ENCODE data around the gene PEAK3.

Gene PEAK3, protein sequence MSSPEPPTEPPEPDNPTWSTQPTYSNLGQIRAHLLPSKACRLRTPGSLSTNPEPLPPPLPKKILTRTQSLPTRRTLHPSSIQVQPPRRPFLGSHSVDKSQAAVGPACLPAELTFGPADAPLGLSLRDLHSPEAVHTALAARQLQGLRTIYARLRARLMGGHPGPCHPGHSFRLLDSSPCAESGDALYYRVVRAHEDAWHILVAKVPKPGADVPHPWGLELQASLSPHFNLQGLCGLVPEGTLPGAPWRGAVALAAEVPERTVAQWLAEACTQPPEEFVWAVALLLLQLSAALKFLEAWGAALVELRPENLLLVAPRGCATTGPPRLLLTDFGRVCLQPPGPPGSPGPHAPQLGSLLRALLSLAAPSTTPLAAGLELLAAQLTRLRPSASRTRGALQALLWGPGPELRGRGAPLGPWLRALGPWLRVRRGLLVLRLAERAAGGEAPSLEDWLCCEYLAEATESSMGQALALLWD

DNA sequence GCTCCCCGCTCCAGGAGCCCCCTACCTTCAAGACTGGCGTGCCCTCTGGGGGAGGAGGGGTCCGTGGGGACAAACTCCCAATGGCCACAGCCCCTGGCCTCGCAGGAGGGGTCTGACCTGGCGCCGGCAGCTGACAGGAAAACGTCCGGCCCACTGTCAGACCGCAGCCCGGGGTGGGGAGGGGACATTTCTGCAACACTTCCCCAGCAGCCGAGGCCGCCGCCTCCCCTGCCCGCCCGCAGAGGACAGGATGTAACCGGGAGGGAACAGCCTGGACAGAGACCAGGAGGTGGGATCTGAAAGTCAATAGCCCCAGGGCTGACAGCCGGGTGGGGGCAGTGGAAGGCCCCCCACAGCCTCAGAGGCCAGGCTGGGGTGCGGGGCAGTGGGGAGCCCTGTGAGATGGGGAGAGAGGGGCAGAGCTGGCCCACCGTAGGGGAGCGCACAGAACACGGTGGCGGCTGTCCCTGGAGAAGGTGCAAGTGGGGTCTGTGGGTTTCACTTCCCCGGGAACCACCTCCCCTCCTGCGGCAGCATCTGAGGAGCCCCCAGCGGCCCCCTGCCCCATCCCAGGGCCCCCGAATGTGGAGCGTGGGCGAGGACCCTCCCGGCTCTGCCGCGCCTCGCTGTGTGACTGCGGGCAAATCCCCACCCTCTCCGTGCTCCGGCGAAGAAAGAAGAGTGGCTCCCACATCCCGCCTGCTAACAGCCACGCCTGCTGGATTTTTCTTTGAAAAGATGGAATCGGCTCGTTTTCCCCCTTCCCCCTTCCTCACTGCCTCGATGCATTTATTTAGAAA lies at the start of gene PEAK3:
Gene PEAK3 (minus strand): TSS at position 114 of the 800 bp plus-strand sequence. CDS start 1,244 bp downstream, outside the sequence.
- H3K4me1 ChIP-seq: peaks cover 37 to 91% (median 83%) of the 10 kb centered on the region in 10 experiments
- TF ChIP-seq Cebpa-rat (IDR thresholded peaks at IDR 0.05): 0 out of 22 replicates have a peak, but pooled peaks of 1 of the 11 experiments have one; percentile 11
- peaks cover 0 to 2% (median under 1%) of the 10 kb centered on the region in 11 experiments; a peak in 6 of 22 replicates for H3K36me3 ChIP-seq
- no peaks in the 10 kb centered on the region for H3K9me3 ChIP-seq (replicated peaks in 1 of 11)
- H4K20me1 ChIP-seq: peaks cover 0 to 87% (median 17%) of the 10 kb centered on the region in 11 experiments; a peak in 16 of 22 replicates
- H3K4me3 ChIP-seq: peak within 1 kb of the TSS; percentile 7 to 71 (median 52); a peak in 19 of 20 replicates
- H3K27me3 ChIP-seq: 0 out of 22 replicates have a peak, but pooled peaks cover 0 to 3% (median 0%) of the 10 kb centered on the region in 11 experiments
- peak within 1 kb of the TSS; percentile 50 to 83 (median 71); a peak in 20 of 22 replicates for H3K27ac ChIP-seq
- H3K9ac ChIP-seq: peak within 1 kb of the TSS; percentile 58 to 76 (median 70)
- H3K4me2 ChIP-seq: peak within 1 kb of the TSS; percentile 84 to 99 (median 97)

DNA sequence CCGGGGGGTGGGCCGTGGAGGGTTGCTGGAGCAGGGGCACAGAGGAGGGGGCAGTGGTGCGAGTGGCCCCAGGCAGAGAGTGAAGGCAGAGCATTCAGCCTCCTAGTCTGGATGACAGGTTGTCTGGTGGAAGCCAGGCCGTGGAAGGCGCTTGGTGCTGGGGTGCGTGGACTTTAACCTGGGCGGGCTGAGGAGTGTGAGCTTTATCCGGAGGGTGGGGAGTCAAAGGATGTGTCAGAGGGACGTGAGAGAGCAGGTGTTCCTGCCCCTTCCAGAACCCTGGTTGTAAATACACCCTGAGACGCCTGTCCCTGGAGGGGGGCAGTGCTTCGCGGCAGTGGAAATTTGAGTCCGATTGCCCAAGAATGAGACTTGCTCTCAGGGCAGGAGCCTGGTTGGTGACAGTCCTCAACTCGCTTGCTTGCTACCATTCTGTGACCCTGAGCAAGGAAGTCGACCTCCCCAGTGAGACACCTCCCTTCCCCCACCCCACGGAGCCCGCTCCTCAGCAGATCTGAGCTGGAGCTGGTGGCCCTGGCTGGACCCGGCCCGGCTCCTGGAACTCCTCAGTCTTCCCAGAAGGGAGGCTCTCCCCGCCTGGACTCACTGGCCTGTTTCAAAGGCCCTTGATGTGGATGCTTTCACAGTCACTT lies 48.8 kb upstream of the PEAK3 start:
- Histone ChIP-seq H3K27ac (peak overlapping the region in 10 of 11 experiments; percentile 62 to 98 (median 93); a peak in 18 of 22 replicates), H3K4me1 (peaks cover 73 to 84% (median 78%) of the 10 kb centered on the region in 10 experiments), H3K27me3 (no peaks in the 10 kb centered on the region), H3K4me3 (peak overlapping the region in 9 of 10 experiments; percentile 4 to 98 (median 92); a peak in 16 of 20 replicates), H3K9me3 (replicated peaks in 1 of 11) (peaks cover 0 to 8% (median 0%) of the 10 kb centered on the region in 11 experiments; a peak in 4 of 22 replicates), H3K9ac (peak overlapping the region; percentile 36 to 98 (median 92); a peak in 20 of 22 replicates), H3K36me3 (peaks cover 0 to 23% (median 5%) of the 10 kb centered on the region in 11 experiments; a peak in 9 of 22 replicates), H4K20me1 (peaks cover 32 to 82% (median 46%) of the 10 kb centered on the region in 11 experiments; a peak in 21 of 22 replicates), H3K4me2 (peak overlapping the region; percentile 89 to 100 (median 97))
- peak in 3 of 11 experiments; percentile 13 to 69 (median 39); a peak in 3 of 22 replicates for TF ChIP-seq Cebpa-rat (IDR thresholded peaks at IDR 0.05)

DNA sequence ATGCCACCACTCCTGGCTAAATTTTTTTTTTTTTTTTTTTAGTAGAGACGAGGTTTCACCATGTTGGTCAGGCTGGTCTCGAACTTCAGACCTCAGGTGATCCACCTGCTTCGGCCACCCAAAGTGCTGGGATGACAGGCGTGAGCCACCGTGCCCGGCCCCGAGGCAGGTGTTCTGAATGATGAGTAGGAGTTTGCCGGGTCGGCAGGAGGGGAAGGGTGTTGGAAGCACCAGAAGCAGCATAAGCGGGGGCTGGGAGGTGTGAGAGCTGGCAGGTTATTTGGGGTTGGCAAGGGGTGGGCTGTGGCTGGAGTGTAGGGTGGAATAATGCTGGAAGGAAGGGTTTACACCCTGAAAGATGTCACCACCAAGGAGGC lies 48.3 kb upstream of the PEAK3 start:
- Histone ChIP-seq H4K20me1 (peaks cover 32 to 82% (median 46%) of the 10 kb centered on the region in 11 experiments; a peak in 21 of 22 replicates), H3K9me3 (replicated peaks in 1 of 11) (peaks cover 0 to 4% (median 0%) of the 10 kb centered on the region in 11 experiments; a peak in 4 of 22 replicates), H3K27ac (peak overlapping the region in 10 of 11 experiments; percentile 62 to 98 (median 93); a peak in 18 of 22 replicates), H3K4me2 (peak overlapping the region; percentile 89 to 100 (median 97)), H3K36me3 (peaks cover 0 to 24% (median 5%) of the 10 kb centered on the region in 11 experiments; a peak in 9 of 22 replicates), H3K4me1 (peaks cover 78 to 86% (median 82%) of the 10 kb centered on the region in 10 experiments), H3K27me3 (peaks cover 0 to 1% (median 0%) of the 10 kb centered on the region in 11 experiments; a peak in 1 of 22 replicates), H3K9ac (peak overlapping the region; percentile 36 to 98 (median 92); a peak in 20 of 22 replicates), H3K4me3 (peak overlapping the region in 9 of 10 experiments; percentile 4 to 98 (median 92); a peak in 16 of 20 replicates)
- no peak for TF ChIP-seq Cebpa-rat (IDR thresholded peaks at IDR 0.05)

DNA sequence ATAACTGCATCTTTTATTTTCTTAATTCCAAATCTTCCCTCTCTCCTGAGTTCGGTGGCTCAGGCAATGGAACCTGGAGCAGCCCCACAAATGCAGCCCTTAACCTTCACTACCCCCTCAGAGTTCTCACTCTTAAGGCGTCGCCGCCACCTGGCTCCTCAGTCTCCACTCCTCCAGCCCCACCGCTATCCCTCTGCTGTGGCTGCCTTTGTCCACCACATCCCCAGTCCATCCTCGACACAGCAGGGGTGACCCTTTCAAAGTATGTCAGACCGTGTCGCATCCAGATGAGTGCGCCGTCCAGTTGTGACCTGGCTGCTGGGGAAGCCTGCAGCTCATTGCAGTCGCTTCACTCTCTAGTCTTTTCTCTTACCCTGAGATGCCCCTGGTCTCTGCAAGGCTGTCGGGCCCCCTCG lies 47.5 kb upstream of the PEAK3 start:
- peaks cover 35 to 85% (median 47%) of the 10 kb centered on the region in 11 experiments; a peak in 21 of 22 replicates for H4K20me1 ChIP-seq

DNA sequence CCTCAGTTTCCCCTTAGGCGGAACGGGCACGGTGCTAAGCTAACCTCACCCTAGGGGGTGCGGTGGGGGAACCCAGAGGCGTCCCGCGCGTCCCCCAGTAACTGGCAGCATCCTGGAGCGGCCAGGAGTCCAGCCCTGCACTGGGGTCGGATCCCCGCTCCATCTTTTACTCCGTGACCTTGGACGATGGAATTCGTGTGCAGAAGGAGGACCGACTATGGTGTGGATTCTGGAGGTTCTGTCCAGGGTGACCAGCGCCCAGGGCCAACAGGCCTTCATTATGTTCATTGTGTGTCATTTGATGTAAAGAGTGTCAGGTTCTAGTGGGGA lies 47.1 kb upstream of the PEAK3 start:
- H3K4me1 ChIP-seq: peaks cover 81 to 89% (median 85%) of the 10 kb centered on the region in 10 experiments
- peaks cover 0 to 12% (median 0%) of the 10 kb centered on the region in 11 experiments; a peak in 5 of 22 replicates for H3K27me3 ChIP-seq
- H3K4me2 ChIP-seq: peak overlapping the region; percentile 89 to 100 (median 97)
- H3K9me3 ChIP-seq (replicated peaks in 1 of 11): no peaks in the 10 kb centered on the region
- H3K36me3 ChIP-seq: peaks cover 0 to 18% (median 5%) of the 10 kb centered on the region in 11 experiments; a peak in 8 of 22 replicates
- peak overlapping the region; percentile 73 to 98 (median 93) for H3K27ac ChIP-seq
- TF ChIP-seq Cebpa-rat (IDR thresholded peaks at IDR 0.05): no peak
- H3K9ac ChIP-seq: peak overlapping the region; percentile 89 to 98 (median 92)
- H3K4me3 ChIP-seq: peak overlapping the region; percentile 80 to 98 (median 92)
- peaks cover 35 to 85% (median 47%) of the 10 kb centered on the region in 11 experiments; a peak in 21 of 22 replicates for H4K20me1 ChIP-seq

More for the DNA sequence above, 47.5 kb upstream of the PEAK3 start:
- H3K27ac ChIP-seq: peak overlapping the region in 9 of 11 experiments; percentile 86 to 98 (median 93); a peak in 18 of 22 replicates
- peaks cover 0 to 8% (median 0%) of the 10 kb centered on the region in 11 experiments; a peak in 5 of 22 replicates for H3K27me3 ChIP-seq
- H3K4me3 ChIP-seq: peak overlapping the region; percentile 80 to 98 (median 92)
- no peak for TF ChIP-seq Cebpa-rat (IDR thresholded peaks at IDR 0.05)
- H3K9me3 ChIP-seq (replicated peaks in 1 of 11): no peaks in the 10 kb centered on the region
- H3K36me3 ChIP-seq: peaks cover 0 to 19% (median 5%) of the 10 kb centered on the region in 11 experiments; a peak in 9 of 22 replicates
- H3K9ac ChIP-seq: peak overlapping the region; percentile 89 to 98 (median 92)
- H3K4me2 ChIP-seq: peak overlapping the region; percentile 89 to 100 (median 97)
- peaks cover 81 to 89% (median 85%) of the 10 kb centered on the region in 10 experiments for H3K4me1 ChIP-seq

DNA sequence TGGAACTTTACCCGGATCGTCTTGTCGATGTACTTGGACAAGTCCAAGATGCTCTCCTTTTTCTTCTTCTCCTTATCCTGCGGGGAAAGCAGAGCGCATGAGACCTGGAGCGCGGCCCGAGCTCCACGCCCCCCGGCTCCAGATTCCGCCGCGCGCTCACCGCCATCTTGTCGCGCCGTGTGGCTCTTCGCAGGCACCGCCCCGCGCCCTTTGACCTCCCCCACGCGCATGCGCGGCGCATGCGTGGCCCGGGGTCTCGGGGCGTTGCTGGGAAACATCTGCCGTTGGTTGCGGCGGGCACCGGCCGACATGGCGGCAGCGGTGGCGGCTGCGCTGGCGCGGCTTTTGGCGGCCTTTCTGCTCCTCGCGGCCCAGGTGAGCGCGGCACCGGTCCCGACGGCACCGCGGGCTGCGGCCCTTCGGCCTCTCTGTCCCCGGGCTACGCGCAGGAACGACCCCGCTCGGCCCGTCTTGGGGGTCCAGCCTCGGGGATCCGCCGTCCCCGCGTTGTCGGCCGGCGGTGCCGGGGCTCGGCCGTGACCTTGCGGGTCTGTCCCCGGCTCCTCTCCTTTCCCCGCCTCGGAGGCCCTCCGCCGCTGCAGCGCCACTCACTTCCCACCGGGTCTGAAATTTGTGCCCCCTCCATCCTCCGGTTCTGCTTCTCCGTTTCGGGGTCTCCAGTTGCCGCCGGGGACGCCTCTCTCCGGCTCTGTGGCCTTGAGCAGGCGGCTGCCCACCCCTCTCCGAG lies 46.6 kb upstream of the PEAK3 start, which contains the start of the genes LSM7 and SPPL2B:
Gene LSM7 (minus strand): TSS at position 186 of the 748 bp plus-strand sequence. CDS start 20 bp downstream, at position 166.
Gene SPPL2B (plus strand): TSS at position 284 of the 748 bp plus-strand sequence. CDS start 26 bp downstream, at position 310.
- Histone ChIP-seq H3K9ac (peak within 1 kb of the TSS; percentile 89 to 98 (median 92)), H3K4me1 (peaks cover 81 to 89% (median 84%) of the 10 kb centered on the region in 10 experiments), H3K4me3 (peak within 1 kb of the TSS; percentile 80 to 98 (median 92)), H4K20me1 (peaks cover 32 to 85% (median 46%) of the 10 kb centered on the region in 11 experiments; a peak in 21 of 22 replicates), H3K36me3 (peaks cover under 1 to 22% (median 6%) of the 10 kb centered on the region in 11 experiments; a peak in 15 of 22 replicates), H3K27ac (peak within 1 kb of the TSS; percentile 73 to 98 (median 93)), H3K4me2 (peak within 1 kb of the TSS; percentile 89 to 100 (median 97)), H3K9me3 (replicated peaks in 1 of 11) (no peaks in the 10 kb centered on the region), H3K27me3 (peaks cover 0 to 14% (median 0%) of the 10 kb centered on the region in 11 experiments; a peak in 5 of 22 replicates)
- no peak for TF ChIP-seq Cebpa-rat (IDR thresholded peaks at IDR 0.05)
